SK-N-SH (cell line): Measurements from ENCODE around the gene MROH2B. TPM values are rescaled to one million over a fixed set of nuclear protein-coding genes. Genes with fewer than 3 reads are reported as not detected.
"Not testable (repeated sequence)": the region's sequence is repeated elsewhere in the genome, so short reads cannot be mapped to it uniquely, and the experiment has no call there.

ENCODE experiments used
- CTCF ChIA-PET: fragments of 300-600, 350-600 bp; formaldehyde crosslinking; extraction: SDS; loops from one replicate; lab custom pipeline; 2021; lab: Yijun Ruan, JAX
- POLR2A ChIA-PET: fragments of 350-600 bp; sonication (Branson Sonifier 250); formaldehyde crosslinking; extraction: SDS; loops from one replicate; lab custom pipeline; 2020; ENCODE audit warnings: antibody characterized with exemption, inconsistent platforms; lab: Yijun Ruan, JAX
- DNase-seq: peaks from one replicate; pipeline ENCODE4 v3.0.0; 2012
- H2AFZ ChIP-seq: fragments of 200-600 bp; sonication (generic); 2 replicates; pipeline ENCODE4 v1.8.1; 2016; ENCODE audit warnings: antibody characterized with exemption, mild to moderate bottlenecking, low read depth
- H3F3A ChIP-seq: fragments of 200-600 bp; sonication (generic); replicated peaks from 2 replicates; pipeline ENCODE3; 2016; ENCODE audit warnings: antibody characterized with exemption, mild to moderate bottlenecking; ENCODE audit not compliant: insufficient read depth
- H3K27ac ChIP-seq, 2 experiments: fragments of 200-500 bp in 1 of 2; fragments of 200-600 bp in 1 of 2; sonication (Bioruptor generic) in 1 of 2; sonication (generic), shearing (Covaris generic) in 1 of 2; 2 replicates each; pipeline versions ENCODE4 v1.5.1 to v1.6.1; 2014 to 2016; ENCODE audit warnings: low read depth in 2 of 2, inconsistent platforms in 1 of 2, low read length in 1 of 2, mild to moderate bottlenecking in 1 of 2, mixed read lengths in 1 of 2
- H3K27me3 ChIP-seq: fragments of 200-600 bp; sonication (generic), shearing (Covaris generic); 2 replicates; pipeline ENCODE4 v1.6.1; 2016; ENCODE audit warnings: mixed run types; ENCODE audit not compliant: insufficient read depth
- H3K36me3 ChIP-seq, 2 experiments: fragments of 200-500 bp in 1 of 2; fragments of 200-600 bp in 1 of 2; sonication (Bioruptor generic) in 1 of 2; sonication (generic) in 1 of 2; replicated peaks in 1 of 2; 2 replicates each; pipeline versions ENCODE3 to v1.5.1; 2014 to 2016; ENCODE audit warnings: low read length in 1 of 2, mild to moderate bottlenecking in 1 of 2; ENCODE audit not compliant: insufficient read depth in 2 of 2, control insufficient read depth in 1 of 2
- H3K4me1 ChIP-seq, 2 experiments: fragments of 200-500 bp in 1 of 2; fragments of 200-600 bp in 1 of 2; sonication (Bioruptor generic) in 1 of 2; sonication (generic), shearing (Covaris generic) in 1 of 2; 2 replicates each; pipeline versions ENCODE4 v1.5.1 to v1.6.1; 2014 to 2016; ENCODE audit warnings: low read depth in 1 of 2, low read length in 1 of 2, mixed run types in 1 of 2; ENCODE audit not compliant: insufficient read depth in 2 of 2, control insufficient read depth in 1 of 2
- H3K4me2 ChIP-seq: fragments of 200-600 bp; sonication (generic), shearing (Covaris generic); 2 replicates; pipeline ENCODE4 v1.6.1; 2017; ENCODE audit warnings: mixed run types
- H3K4me3 ChIP-seq, 2 experiments: fragments of 200-500 bp in 1 of 2; fragments of 200-600 bp in 1 of 2; sonication (Bioruptor generic) in 1 of 2; sonication (generic), shearing (Covaris generic) in 1 of 2; 2 replicates each; pipeline versions ENCODE4 v1.5.1 to v1.8.1; 2014 to 2016; ENCODE audit warnings: low read depth in 2 of 2, inconsistent platforms in 1 of 2, low read length in 1 of 2, mild to moderate bottlenecking in 1 of 2, mixed read lengths in 1 of 2, moderate library complexity in 1 of 2
- H3K79me2 ChIP-seq: fragments of 200-600 bp; sonication (generic); 2 replicates; pipeline ENCODE4 v1.8.1; 2017; ENCODE audit warnings: mild to moderate bottlenecking; ENCODE audit not compliant: insufficient read depth
- H3K9ac ChIP-seq: fragments of 200-600 bp; sonication (generic); 2 replicates; pipeline ENCODE4 v1.6.1; 2017; ENCODE audit warnings: mixed run types
- H3K9me2 ChIP-seq: fragments of 200-600 bp; sonication (generic); 2 replicates; pipeline ENCODE4 v1.6.1; 2017; ENCODE audit warnings: mixed run types
- H3K9me3 ChIP-seq: fragments of 200-600 bp; sonication (generic); 2 replicates; pipeline ENCODE4 v1.6.1; 2017; ENCODE audit warnings: mixed run types, mild to moderate bottlenecking, moderate library complexity
- H4K20me1 ChIP-seq: fragments of 200-600 bp; sonication (generic); 2 replicates; pipeline ENCODE4 v1.6.1; 2017; ENCODE audit warnings: mild to moderate bottlenecking, mixed run types; ENCODE audit not compliant: insufficient read depth
- CHD2 ChIP-seq: fragments of 150-350 bp; IDR thresholded peaks from 2 replicates; pipeline ENCODE4 v1.6.1; 2018; ENCODE audit warnings: low read length; ENCODE audit not compliant: partially characterized antibody
- CTCF ChIP-seq: fragments of 200-600 bp; sonication (generic); IDR thresholded peaks from 2 replicates; pipeline ENCODE4 v1.6.1; 2017; ENCODE audit warnings: antibody characterized with exemption, mild to moderate bottlenecking, moderate library complexity
- EP300 ChIP-seq, 2 experiments: IDR thresholded peaks; 2 replicates each; pipeline versions ENCODE4 v1.4.0 to v1.6.1; 2012; ENCODE audit warnings: borderline replicate concordance in 1 of 2, low read depth in 1 of 2, low read length in 1 of 2
- FOSL2 ChIP-seq: IDR thresholded peaks from 2 replicates; pipeline ENCODE4 v1.4.0; 2012; ENCODE audit warnings: low read depth, mild to moderate bottlenecking, moderate library complexity, borderline replicate concordance
- FOXJ3 ChIP-seq: sonication (generic); formaldehyde crosslinking; IDR thresholded peaks from 2 replicates; pipeline ENCODE4 v1.5.1; 2020; ENCODE audit warnings: mild to moderate bottlenecking, missing genetic modification reagents
- GATA2 ChIP-seq: sonication (generic); formaldehyde crosslinking; IDR thresholded peaks from 2 replicates; pipeline ENCODE4 v1.5.0; 2020; ENCODE audit warnings: mild to moderate bottlenecking, missing genetic modification reagents
- MXI1 ChIP-seq: IDR thresholded peaks from 2 replicates; pipeline ENCODE4 v1.6.1; 2012; ENCODE audit warnings: mild to moderate bottlenecking, low read depth, low read length, improper control_type of control experiment
- NRF1 ChIP-seq: IDR thresholded peaks from 2 replicates; pipeline ENCODE4 v1.6.1; 2012; ENCODE audit warnings: low read depth, mild to moderate bottlenecking, low read length
- RCOR1 ChIP-seq: fragments of 150-350 bp; IDR thresholded peaks from 2 replicates; pipeline ENCODE4 v1.6.1; 2017; ENCODE audit warnings: antibody characterized with exemption, low read length
- REST ChIP-seq: IDR thresholded peaks from 2 replicates; pipeline ENCODE4 v1.6.1; 2012; ENCODE audit warnings: mild to moderate bottlenecking, low read depth, low read length, moderate library complexity
- RXRA ChIP-seq: IDR thresholded peaks from 2 replicates; pipeline ENCODE4 v1.4.0; 2012; ENCODE audit warnings: low read depth, mild to moderate bottlenecking, borderline replicate concordance
- SIN3A ChIP-seq: IDR thresholded peaks from 2 replicates; pipeline ENCODE4 v1.6.1; 2012; ENCODE audit warnings: low read depth, mild to moderate bottlenecking, low read length, moderate library complexity, borderline replicate concordance
- TEAD4 ChIP-seq: IDR thresholded peaks from 2 replicates; pipeline ENCODE4 v1.4.0; 2012; ENCODE audit warnings: mild to moderate bottlenecking, borderline replicate concordance; ENCODE audit not compliant: insufficient read depth
- WGBS: methylation state at CpG from one replicate; pipeline ENCODE4 v1.1.6; 2017; ENCODE audit warnings: low lambda C conversion rate; 5-methylcytosine and 5-hydroxymethylcytosine counted together
- polyA plus RNA-seq, 3 experiments: library from polyadenylated mRNA; depleted of rRNA; stranded (reverse); fragments of >200 nt; gene quantifications; 2 replicates each; pipeline ENCODE4 v1.2.3, GENCODE V29; 2012

Gene MROH2B
- polyA plus RNA-seq, 1 of the 3 experiments (the other 2 are of a cell fraction) = not detected

DNA sequence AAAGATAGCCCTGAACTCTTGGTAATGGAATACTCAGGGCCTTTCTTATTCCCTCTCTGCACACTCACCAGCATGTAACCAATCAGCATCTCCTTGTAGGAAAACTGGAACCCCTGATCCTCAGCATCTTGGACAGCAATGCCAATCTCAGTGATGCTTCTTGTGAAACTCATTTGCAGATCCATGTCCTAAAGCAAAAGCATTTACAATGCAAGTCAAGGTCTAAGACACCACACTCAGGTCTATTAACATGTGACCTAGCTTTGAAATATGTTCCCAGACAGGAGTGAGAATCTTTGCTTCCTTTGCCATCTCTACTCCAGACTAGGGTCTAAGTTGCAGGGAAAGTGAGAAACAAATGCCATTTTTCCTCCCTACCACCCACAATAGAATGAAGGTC is 38.2 kb downstream of the MROH2B start (continued):
- no peak for TF ChIP-seq REST
- no peak for TF ChIP-seq NRF1
- TF ChIP-seq CTCF = no peak
- TF ChIP-seq, all 33 proteins: peak for 0

DNA sequence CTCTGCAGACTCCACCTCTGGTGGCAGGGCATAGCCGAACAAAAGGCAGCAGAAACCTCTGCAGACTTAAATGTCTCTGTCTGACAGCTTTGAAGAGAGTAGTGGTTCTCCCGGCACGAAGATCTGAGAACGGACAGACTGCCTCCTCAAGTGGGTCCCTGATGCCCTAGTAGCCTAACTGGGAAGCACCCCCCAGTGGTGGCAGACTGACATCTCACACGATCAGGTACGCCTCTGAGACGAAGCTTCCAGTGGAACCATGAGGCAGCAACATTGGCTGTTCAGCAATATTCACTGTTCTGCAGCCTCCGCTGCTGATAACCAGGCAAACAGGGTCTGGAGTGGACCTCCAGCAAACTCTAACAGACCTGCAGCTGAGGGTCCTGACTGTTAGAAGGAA is 48.5 kb downstream of the MROH2B start:
- CTCF ChIA-PET = not testable (repeated sequence)

GRCh38 chr5:41012318-41012717 is 58.8 kb downstream of the MROH2B start:
- CTCF ChIA-PET = interaction anchor here (1.0 to 1.5 kb wide), 4 partner anchors 12 to 509 kb away, joined by 3 to 8 read pairs (median 4); partner anchors contain the start of gene C7
- peak; percentile 51 for TF ChIP-seq MXI1
- TF ChIP-seq FOSL2 = no peak
- no peak for TF ChIP-seq REST
- no peak for TF ChIP-seq SIN3A
- TF ChIP-seq EP300 (IDR thresholded peaks at IDR 0.05; ENCODE audit: borderline replicate concordance in 1 of 2, low read depth in 1 of 2, low read length in 1 of 2) = peak; percentile 12 to 84; a peak in 2 of 4 replicates
- peak; percentile 54; the same call in 1 of the 2 replicates for TF ChIP-seq FOXJ3 (CRISPR knock-in tag)
- peak; percentile 69 for TF ChIP-seq CHD2
- peak; percentile 90 for TF ChIP-seq GATA2 (CRISPR knock-in tag)
- no peak for TF ChIP-seq TEAD4
- TF ChIP-seq RCOR1 = peak; percentile 76; the same call in 1 of the 2 replicates
- TF ChIP-seq RXRA = no peak

More for the DNA sequence above, 48.5 kb downstream of the MROH2B start:
- H3K4me1 ChIP-seq, H3K9ac ChIP-seq, H3K27ac ChIP-seq, H3K4me2 ChIP-seq, DNase-seq, H2AFZ ChIP-seq, H4K20me1 ChIP-seq, H3F3A ChIP-seq, H3K9me2 ChIP-seq, H3K79me2 ChIP-seq, POLR2A ChIA-PET, H3K36me3 ChIP-seq, H3K27me3 ChIP-seq, H3K4me3 ChIP-seq, H3K9me3 ChIP-seq: not testable (repeated sequence)
- WGBS = 80% methylated on average over 2 of the region's 8 CpGs

More at GRCh38 chr5:41012318-41012717, 58.8 kb downstream of the MROH2B start:
- no peaks in the 10 kb centered on the region for H3K27me3 ChIP-seq
- H3K4me3 ChIP-seq = no peak overlapping the region
- H3K9ac ChIP-seq = no peak overlapping the region
- H3F3A ChIP-seq = no peaks in the 10 kb centered on the region
- WGBS = 0% methylated on average over 4 of the region's 4 CpGs
- H3K4me2 ChIP-seq = no peak overlapping the region
- DNase-seq = peak; percentile 50
- H3K4me1 ChIP-seq = peaks cover 0 to 13% of the 10 kb centered on the region in 2 experiments; a peak in 2 of 4 replicates
- no peaks in the 10 kb centered on the region for H4K20me1 ChIP-seq
- no peak overlapping the region for H2AFZ ChIP-seq
- no peaks in the 10 kb centered on the region for H3K36me3 ChIP-seq
- H3K79me2 ChIP-seq = no peaks in the 10 kb centered on the region
- no peaks in the 10 kb centered on the region for H3K9me3 ChIP-seq
- POLR2A ChIA-PET = interaction anchor here (1.0 to 1.2 kb wide), 2 partner anchors 101 to 498 kb away, joined by 3 to 8 read pairs; partner anchors contain the start of gene PLCXD3
- H3K27ac ChIP-seq = peak overlapping the region in 1 of 2 experiments; percentile 90; a peak in 2 of 4 replicates
- no peaks in the 10 kb centered on the region for H3K9me2 ChIP-seq
